ENCODE measurements around the gene SPAST. TPM values are rescaled to one million over a fixed set of nuclear protein-coding genes. Genes with fewer than 3 reads are reported as not detected.
A peak's percentile ranks its signal among the peaks of the same experiment; 100 is the strongest.
"Not testable (repeated sequence)": the region's sequence is repeated elsewhere in the genome, so short reads cannot be mapped to it uniquely, and the experiment has no call there.

The SPAST gene
- polyA plus RNA-seq, 1 donor, result 26.7 TPM

DNA sequence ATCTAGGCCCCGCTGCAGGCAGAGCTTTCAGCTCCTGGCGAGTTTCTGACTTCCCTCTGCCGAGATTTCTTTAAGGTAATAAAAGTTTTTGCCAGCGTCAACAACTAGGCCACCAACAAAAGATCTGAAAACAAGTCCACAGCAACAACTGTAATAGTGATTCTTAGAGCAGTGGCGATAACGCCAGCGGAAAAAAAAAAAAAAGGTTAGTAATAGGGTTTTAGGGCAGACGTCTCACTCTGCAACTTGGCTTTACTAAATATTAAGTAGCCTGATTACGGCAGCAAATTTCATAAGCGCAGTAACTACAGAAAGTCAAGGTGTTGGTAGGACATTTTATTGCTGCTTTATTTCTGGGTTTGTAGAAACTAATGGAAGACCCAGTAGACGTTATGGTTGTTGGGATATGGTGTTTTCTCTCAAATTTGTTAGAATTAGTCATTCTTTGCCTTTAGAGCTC lies 102.8 kb downstream of the SPAST start:
- Histone ChIP-seq H3K4me3 (ENCODE audit: low read length) (peak overlapping the region; percentile 87), H3K36me3 (ENCODE audit: control insufficient read depth, insufficient read depth, low read length) (peaks cover 3% of the 10 kb centered on the region), H3K9me3 (ENCODE audit: control insufficient read depth, low read depth, low read length) (no peaks in the 10 kb centered on the region), H3K27me3 (ENCODE audit: control insufficient read depth, insufficient read depth, low read length) (no peaks in the 10 kb centered on the region), H3K4me1 (ENCODE audit: control insufficient read depth, insufficient read depth, low read length) (no peaks in the 10 kb centered on the region), H3K27ac (ENCODE audit: low read length) (peak overlapping the region; percentile 85)
- DNase-seq, result no peak
- 0% methylated on average over 2 of the region's 11 CpGs for WGBS (ENCODE audit: insufficient coverage, low lambda C conversion rate)

GRCh38 chr2:32168513-32168912 lies 105.2 kb downstream of the SPAST start:
- Histone ChIP-seq H3K4me1 (ENCODE audit: control insufficient read depth, insufficient read depth, low read length) (no peaks in the 10 kb centered on the region), H3K27me3 (ENCODE audit: control insufficient read depth, insufficient read depth, low read length) (no peaks in the 10 kb centered on the region), H3K27ac (ENCODE audit: low read length) (no peak overlapping the region), H3K4me3 (ENCODE audit: low read length) (no peak overlapping the region), H3K9me3 (ENCODE audit: control insufficient read depth, low read depth, low read length) (no peaks in the 10 kb centered on the region), H3K36me3 (ENCODE audit: control insufficient read depth, insufficient read depth, low read length) (peaks cover 11% of the 10 kb centered on the region)
- no peak for DNase-seq
- 94% methylated on average over 2 of the region's 2 CpGs for WGBS (ENCODE audit: insufficient coverage, low lambda C conversion rate)

DNA sequence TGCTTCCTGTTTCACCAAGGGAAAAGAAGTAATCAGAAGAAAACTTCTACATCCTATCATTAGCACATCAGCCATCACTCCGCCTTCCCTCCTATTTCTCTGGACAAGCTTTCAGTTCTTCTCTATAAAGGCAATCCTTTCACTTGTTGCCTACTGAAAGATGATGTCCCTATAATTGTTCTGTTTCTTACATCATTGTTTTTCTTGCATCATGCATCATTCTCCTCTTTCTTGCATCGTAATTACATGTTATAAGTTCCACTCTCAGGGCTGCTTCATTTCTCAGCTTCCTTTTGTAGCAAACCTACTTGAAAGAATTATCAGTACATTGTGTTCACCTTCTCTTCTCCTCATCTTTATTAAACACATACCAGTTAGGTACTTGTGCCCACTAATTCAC lies 109.5 kb downstream of the SPAST start:
- no peak overlapping the region for H3K27ac ChIP-seq (ENCODE audit: low read length)
- H3K36me3 ChIP-seq (ENCODE audit: control insufficient read depth, insufficient read depth, low read length), result peaks cover 27% of the 10 kb centered on the region
- H3K4me1 ChIP-seq (ENCODE audit: control insufficient read depth, insufficient read depth, low read length), result no peaks in the 10 kb centered on the region
- DNase-seq, result no peak
- no peaks in the 10 kb centered on the region for H3K27me3 ChIP-seq (ENCODE audit: control insufficient read depth, insufficient read depth, low read length)
- WGBS (ENCODE audit: insufficient coverage, low lambda C conversion rate), result 90% methylated on average over 2 of the region's 2 CpGs
- no peaks in the 10 kb centered on the region for H3K9me3 ChIP-seq (ENCODE audit: control insufficient read depth, low read depth, low read length)
- no peak overlapping the region for H3K4me3 ChIP-seq (ENCODE audit: low read length)

GRCh38 chr2:32182667-32183066 lies 119.3 kb downstream of the SPAST start:
- Histone ChIP-seq H3K4me1 (ENCODE audit: control insufficient read depth, insufficient read depth, low read length) (no peaks in the 10 kb centered on the region), H3K27ac (ENCODE audit: low read length) (no peak overlapping the region), H3K27me3 (ENCODE audit: control insufficient read depth, insufficient read depth, low read length) (no peaks in the 10 kb centered on the region), H3K4me3 (ENCODE audit: low read length) (no peak overlapping the region), H3K36me3 (ENCODE audit: control insufficient read depth, insufficient read depth, low read length) (peaks cover 38% of the 10 kb centered on the region), H3K9me3 (ENCODE audit: control insufficient read depth, low read depth, low read length) (no peaks in the 10 kb centered on the region)
- 100% methylated on average over 1 of the region's 6 CpGs for WGBS (ENCODE audit: insufficient coverage, low lambda C conversion rate)
- no peak for DNase-seq

- H3K27me3 ChIP-seq (ENCODE audit: control insufficient read depth, insufficient read depth, low read length), result no peaks in the 10 kb centered on the region
- DNase-seq, result no peak
- no peak overlapping the region for H3K4me3 ChIP-seq (ENCODE audit: low read length)
- no peaks in the 10 kb centered on the region for H3K9me3 ChIP-seq (ENCODE audit: control insufficient read depth, low read depth, low read length)
- H3K27ac ChIP-seq (ENCODE audit: low read length), result no peak overlapping the region
- WGBS (ENCODE audit: insufficient coverage, low lambda C conversion rate), result 60% methylated on average over 1 of the region's 6 CpGs
- no peaks in the 10 kb centered on the region for H3K4me1 ChIP-seq (ENCODE audit: control insufficient read depth, insufficient read depth, low read length)
- H3K36me3 ChIP-seq (ENCODE audit: control insufficient read depth, insufficient read depth, low read length), result peaks cover 27% of the 10 kb centered on the region
Measured at GRCh38 chr2:32189011-32189410, 125.7 kb downstream of the SPAST start.

DNA sequence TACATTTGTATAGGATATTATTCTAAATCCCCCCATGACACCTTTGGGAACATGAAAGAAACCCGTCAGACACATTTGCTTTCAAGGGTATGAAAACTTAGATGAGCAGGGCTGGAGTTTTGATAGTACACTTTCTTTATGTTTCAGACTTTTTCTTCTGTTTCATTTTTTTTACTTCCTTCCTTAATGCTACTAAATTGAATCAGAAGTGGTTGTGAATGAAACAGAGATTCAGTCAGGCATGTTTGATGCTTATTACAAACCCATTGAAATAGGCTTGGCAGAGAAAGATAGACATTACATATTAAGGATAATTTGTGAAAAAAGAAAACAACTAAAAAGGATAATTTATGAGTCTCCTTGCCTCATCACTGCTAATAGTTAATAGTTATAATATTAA lies 129.1 kb downstream of the SPAST start:
- peaks cover 24% of the 10 kb centered on the region for H3K36me3 ChIP-seq (ENCODE audit: control insufficient read depth, insufficient read depth, low read length)
- whole genome bisulfite sequencing (ENCODE audit: insufficient coverage, low lambda C conversion rate), result 71% methylated on average over 1 of the region's 1 CpG
- H3K4me3 ChIP-seq (ENCODE audit: low read length), result no peak overlapping the region
- H3K9me3 ChIP-seq (ENCODE audit: control insufficient read depth, low read depth, low read length), result no peaks in the 10 kb centered on the region
- H3K4me1 ChIP-seq (ENCODE audit: control insufficient read depth, insufficient read depth, low read length), result no peaks in the 10 kb centered on the region
- H3K27ac ChIP-seq (ENCODE audit: low read length), result no peak overlapping the region
- no peak for DNase-seq
- no peaks in the 10 kb centered on the region for H3K27me3 ChIP-seq (ENCODE audit: control insufficient read depth, insufficient read depth, low read length)

DNA sequence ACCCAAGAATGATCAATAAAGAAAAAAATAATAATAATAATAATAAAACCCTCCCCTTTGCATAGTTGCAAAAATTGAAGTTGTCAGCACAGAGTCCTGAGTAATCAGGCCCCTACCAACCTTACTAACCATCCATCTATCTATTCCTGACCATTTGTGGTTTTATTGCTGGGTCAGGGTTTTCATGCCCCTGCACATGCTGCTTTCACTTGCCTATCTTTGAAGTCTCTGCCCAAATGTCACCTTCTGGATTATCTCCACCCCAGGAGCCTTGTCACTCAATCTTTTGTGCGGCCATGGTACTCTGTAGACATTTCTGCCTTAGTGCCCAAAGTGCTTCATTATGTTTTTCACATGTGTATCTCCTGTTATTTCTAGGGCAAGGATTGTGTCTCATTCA lies 137.5 kb downstream of the SPAST start:
- peaks cover 33% of the 10 kb centered on the region for H3K36me3 ChIP-seq (ENCODE audit: control insufficient read depth, insufficient read depth, low read length)
- H3K9me3 ChIP-seq (ENCODE audit: control insufficient read depth, low read depth, low read length), result no peaks in the 10 kb centered on the region
- H3K27ac ChIP-seq (ENCODE audit: low read length), result no peak overlapping the region
- H3K4me3 ChIP-seq (ENCODE audit: low read length), result no peak overlapping the region
- H3K27me3 ChIP-seq (ENCODE audit: control insufficient read depth, insufficient read depth, low read length), result no peaks in the 10 kb centered on the region
- no peak for DNase-seq
- H3K4me1 ChIP-seq (ENCODE audit: control insufficient read depth, insufficient read depth, low read length), result no peaks in the 10 kb centered on the region
- WGBS (ENCODE audit: insufficient coverage, low lambda C conversion rate), result no CpG with 5 or more reads among the region's 1 CpG

GRCh38 chr2:32203428-32203827 lies 140.1 kb downstream of the SPAST start:
- H3K36me3 ChIP-seq (ENCODE audit: control insufficient read depth, insufficient read depth, low read length), result peaks cover 24% of the 10 kb centered on the region
- not testable (repeated sequence) for H3K4me3 ChIP-seq (ENCODE audit: low read length); DNase-seq; H3K27ac ChIP-seq (ENCODE audit: low read length); H3K4me1 ChIP-seq (ENCODE audit: control insufficient read depth, insufficient read depth, low read length); H3K27me3 ChIP-seq (ENCODE audit: control insufficient read depth, insufficient read depth, low read length); H3K9me3 ChIP-seq (ENCODE audit: control insufficient read depth, low read depth, low read length)
- no CpG with 5 or more reads among the region's 3 CpGs for WGBS (ENCODE audit: insufficient coverage, low lambda C conversion rate)

Other genes starting within 250 kb of the SPAST start
- 38.3 TPM for gene MEMO1, start 52.5 kb upstream of the SPAST start, polyA plus RNA-seq
- gene DPY30, start 23.8 kb upstream of the SPAST start, polyA plus RNA-seq, result 93.1 TPM
- gene SLC30A6, start 102.3 kb downstream of the SPAST start, polyA plus RNA-seq, result 21.6 TPM
- gene NLRC4, start 201.3 kb downstream of the SPAST start, polyA plus RNA-seq, result 1.4 TPM
- 36.8 TPM for gene YIPF4, start 214.3 kb downstream of the SPAST start, polyA plus RNA-seq

Data from large intestine (tissue), 3 donors.